ENCODE data around the gene SLX1B. TPM values are rescaled to one million over a fixed set of nuclear protein-coding genes. Genes with fewer than 3 reads are reported as not detected.
"Not testable (repeated sequence)": the region's sequence is repeated elsewhere in the genome, so short reads cannot be mapped to it uniquely, and the experiment has no call there.

SLX1B gene
- polyA plus RNA-seq (2011; rRNA removed) (15.8 and 24.6 TPM in 2 replicates), polyA plus RNA-seq (2017; fragmentation: RNase III; extraction: RNeasy Plus Mini Kit Qiagen cat#74134 plus additional on column Dnase treatment) (41.8 to 48.9 TPM (median 48.4 TPM) in 3 replicates), polyA minus RNA-seq (2011; rRNA and poly(A)+ RNA removed) (7.8 and 15.3 TPM in 2 replicates)
- 46.4 and 92.0 TPM in 2 replicates for polyA plus RNA-seq (2012; cell fraction: cytosol; rRNA removed)
- polyA plus RNA-seq (2012; cell fraction: nucleus; rRNA removed) = 122 and 239 TPM in 2 replicates

- no CpG with 5 or more reads among the region's 33 CpGs for WGBS (ENCODE audit: missing lambda C conversion rate)
- CTCF ChIA-PET; DNase-seq (ENCODE audit: low read depth in 1 of 2, low spot score in 1 of 2); H3K4me1 ChIP-seq; H3K4me2 ChIP-seq; H3K9me3 ChIP-seq; H3K27ac ChIP-seq; H3K4me3 ChIP-seq; POLR2A ChIA-PET: not testable (repeated sequence)
- ATAC-seq (peak; percentile 89 to 96), FAIRE-seq (peak; percentile 97)
These were observed at the start of gene SLX1B, which contains the start of gene BOLA2 for GRCh38 chr16:29454269-29454668. TSS of gene SLX1B (plus strand) at chr16:29454533. TSS of gene BOLA2 (minus strand) at chr16:29454351. CDS start at chr16:29454253, 98 bp downstream.

- H3K4me3 ChIP-seq; H3K9me3 ChIP-seq; FAIRE-seq; H3K4me1 ChIP-seq; ATAC-seq; H3K4me2 ChIP-seq; DNase-seq (ENCODE audit: low read depth in 1 of 2, low spot score in 1 of 2); CTCF ChIA-PET; POLR2A ChIA-PET; H3K27ac ChIP-seq: not testable (repeated sequence)
- WGBS (ENCODE audit: missing lambda C conversion rate) = 69% methylated on average over 7 of the region's 7 CpGs
These were observed 49.1 kb upstream of the SLX1B start for GRCh38 chr16:29405249-29405648.

GRCh38 chr16:29423587-29423986 is 30.7 kb upstream of the SLX1B start:
- TF ChIP-seq MAFK (IDR thresholded peaks at IDR 0.05; ENCODE audit: partially characterized antibody) = peak; percentile 80
- WGBS (ENCODE audit: missing lambda C conversion rate) = 97% methylated on average over 2 of the region's 2 CpGs
- CTCF ChIA-PET = interaction anchor here (0.6 kb wide), 1 partner anchor 251 kb away, joined by 3 read pairs; no protein-coding TSS in a partner anchor
- H3K4me2 ChIP-seq; H3K9me3 ChIP-seq; FAIRE-seq; H3K4me1 ChIP-seq; H3K4me3 ChIP-seq; H3K27ac ChIP-seq; DNase-seq (ENCODE audit: low read depth in 1 of 2, low spot score in 1 of 2); POLR2A ChIA-PET; ATAC-seq: not testable (repeated sequence)

- H3K4me3 ChIP-seq; H3K27ac ChIP-seq; POLR2A ChIA-PET; H3K9me3 ChIP-seq; DNase-seq (ENCODE audit: low read depth in 1 of 2, low spot score in 1 of 2); FAIRE-seq; H3K4me2 ChIP-seq; CTCF ChIA-PET; H3K4me1 ChIP-seq; ATAC-seq: not testable (repeated sequence)
- 95% methylated on average over 3 of the region's 3 CpGs for WGBS (ENCODE audit: missing lambda C conversion rate)
- peak; percentile 46 for TF ChIP-seq MAFK (IDR thresholded peaks at IDR 0.05; ENCODE audit: partially characterized antibody)
These were observed 28.9 kb upstream of the SLX1B start for GRCh38 chr16:29425390-29425789.

- WGBS (ENCODE audit: missing lambda C conversion rate) = no CpG with 5 or more reads among the region's 21 CpGs
- H3K27ac ChIP-seq; DNase-seq (ENCODE audit: low read depth in 1 of 2, low spot score in 1 of 2); H3K4me2 ChIP-seq; CTCF ChIA-PET; H3K9me3 ChIP-seq; POLR2A ChIA-PET; H3K4me3 ChIP-seq; H3K4me1 ChIP-seq; FAIRE-seq: not testable (repeated sequence)
- ATAC-seq = peak; percentile 57
These were observed 579 bp upstream of the SLX1B start for GRCh38 chr16:29453754-29454153.

- H3K4me2 ChIP-seq; H3K27ac ChIP-seq; H3K4me1 ChIP-seq; FAIRE-seq; DNase-seq (ENCODE audit: low read depth in 1 of 2, low spot score in 1 of 2); CTCF ChIA-PET; H3K4me3 ChIP-seq; POLR2A ChIA-PET; H3K9me3 ChIP-seq: not testable (repeated sequence)
- ATAC-seq = peak; percentile 75 to 84
- WGBS (ENCODE audit: missing lambda C conversion rate) = no CpG with 5 or more reads among the region's 29 CpGs
These were observed 495 bp downstream of the SLX1B start for GRCh38 chr16:29454828-29455227.

GRCh38 chr16:29457660-29458059 is 3.3 kb downstream of the SLX1B start:
- ATAC-seq; H3K9me3 ChIP-seq; H3K4me2 ChIP-seq; H3K27ac ChIP-seq; POLR2A ChIA-PET; H3K4me1 ChIP-seq; H3K4me3 ChIP-seq; FAIRE-seq; CTCF ChIA-PET; DNase-seq (ENCODE audit: low read depth in 1 of 2, low spot score in 1 of 2): not testable (repeated sequence)
- 90% methylated on average over 1 of the region's 2 CpGs for WGBS (ENCODE audit: missing lambda C conversion rate)

- ATAC-seq = peak; percentile 72 to 74
- no CpG with 5 or more reads among the region's 13 CpGs for WGBS (ENCODE audit: missing lambda C conversion rate)
- FAIRE-seq; DNase-seq (ENCODE audit: low read depth in 1 of 2, low spot score in 1 of 2); H3K4me1 ChIP-seq; POLR2A ChIA-PET; H3K27ac ChIP-seq; CTCF ChIA-PET; H3K4me3 ChIP-seq; H3K4me2 ChIP-seq; H3K9me3 ChIP-seq: not testable (repeated sequence)
These were observed 5.6 kb downstream of the SLX1B start, which contains the start of gene SULT1A4 for GRCh38 chr16:29459706-29460646. TSS of gene SULT1A4 (plus strand) at chr16:29459913. CDS start at chr16:29461386, 1,473 bp downstream.

- H3K4me1 ChIP-seq; H3K27ac ChIP-seq; H3K4me3 ChIP-seq; FAIRE-seq; CTCF ChIA-PET; DNase-seq (ENCODE audit: low read depth in 1 of 2, low spot score in 1 of 2); POLR2A ChIA-PET; H3K4me2 ChIP-seq; H3K9me3 ChIP-seq: not testable (repeated sequence)
- ATAC-seq = peak; percentile 16 to 35; a peak in 5 of 6 replicates
- WGBS (ENCODE audit: missing lambda C conversion rate) = no CpG with 5 or more reads among the region's 9 CpGs
These were observed 6.3 kb downstream of the SLX1B start for GRCh38 chr16:29460647-29461030.

GRCh38 chr16:29465985-29466824 is 11.9 kb downstream of the SLX1B start:
- peak; percentile 62 to 71 for ATAC-seq
- H3K4me2 ChIP-seq; DNase-seq (ENCODE audit: low read depth in 1 of 2, low spot score in 1 of 2); H3K9me3 ChIP-seq; FAIRE-seq; H3K27ac ChIP-seq; CTCF ChIA-PET; H3K4me1 ChIP-seq; POLR2A ChIA-PET; H3K4me3 ChIP-seq: not testable (repeated sequence)
- WGBS (ENCODE audit: missing lambda C conversion rate) = no CpG with 5 or more reads among the region's 57 CpGs
